KOPT-K1 (cell line): ENCODE measurements around the gene NR1I3.
"Not testable (repeated sequence)": the region's sequence is repeated elsewhere in the genome, so short reads cannot be mapped to it uniquely, and the experiment has no call there.

Experiments
- H3K27ac ChIP-seq: fragments of 200-600 bp; sonication (generic); 2 replicates; pipeline ENCODE4 v1.5.1; 2016; ENCODE audit warnings: antibody characterized with exemption, mild to moderate bottlenecking, low read depth, low read length; ENCODE audit not compliant: poor library complexity, severe bottlenecking
- H3K36me3 ChIP-seq: fragments of 200-600 bp; sonication (generic); 2 replicates; pipeline ENCODE4 v1.5.1; 2017; ENCODE audit warnings: antibody characterized with exemption, mild to moderate bottlenecking, low read length, moderate library complexity; ENCODE audit not compliant: insufficient read depth
- H3K9me3 ChIP-seq: fragments of 200-600 bp; sonication (generic); 2 replicates; pipeline ENCODE4 v1.5.1; 2017; ENCODE audit warnings: antibody characterized with exemption, low read length, mild to moderate bottlenecking; ENCODE audit not compliant: insufficient read depth, poor library complexity, severe bottlenecking

NR1I3 gene

DNA sequence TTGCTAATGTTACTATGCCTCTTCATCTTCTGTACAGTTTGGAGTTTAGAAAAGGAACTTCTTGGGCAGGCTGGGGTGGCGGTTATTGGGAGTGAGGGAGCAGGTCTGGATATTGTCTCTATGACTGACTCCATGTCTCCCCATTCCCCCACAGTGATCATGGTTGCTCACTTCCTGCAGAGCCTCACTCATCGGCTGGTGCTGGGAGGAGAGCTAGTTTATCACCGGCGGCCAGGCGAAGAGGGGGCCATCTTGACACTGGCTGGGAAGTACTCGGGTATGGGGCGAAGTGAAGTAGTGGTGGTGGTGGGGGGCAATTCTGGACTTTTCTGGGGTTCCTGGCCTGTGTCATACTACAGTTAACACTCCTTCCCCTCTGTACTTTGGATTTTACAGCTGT is 10.0 kb downstream of the NR1I3 start:
- Histone ChIP-seq H3K36me3 (peaks cover 25% of the 10 kb centered on the region), H3K27ac (peak overlapping the region; percentile 66)

GRCh38 chr1:161227196-161227871 is 10.7 kb downstream of the NR1I3 start:
- H3K9me3 ChIP-seq: no peaks in the 10 kb centered on the region
- peak overlapping the region; percentile 66 for H3K27ac ChIP-seq
- peaks cover 25% of the 10 kb centered on the region for H3K36me3 ChIP-seq

More for the DNA sequence above, 10.0 kb downstream of the NR1I3 start:
- H3K9me3 ChIP-seq: no peaks in the 10 kb centered on the region

DNA sequence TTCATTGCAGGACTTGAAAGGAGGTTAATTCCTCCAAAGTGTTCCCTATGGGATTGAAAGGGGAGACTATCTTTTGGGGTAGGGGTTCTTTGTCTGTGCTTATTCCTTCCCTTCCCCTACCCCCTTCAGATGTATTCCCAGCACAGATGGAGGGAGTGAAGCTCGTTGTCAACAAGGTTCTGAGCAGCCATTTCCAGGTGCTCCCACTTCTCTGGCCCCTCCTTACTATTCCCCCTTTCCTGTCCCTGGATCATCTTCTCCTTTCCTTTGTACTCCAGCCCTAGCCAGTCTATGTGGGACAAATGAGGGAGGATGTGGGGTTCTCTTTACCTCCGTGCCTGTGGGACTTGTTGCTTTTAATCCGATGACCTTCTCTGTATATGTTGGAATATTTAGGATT is 11.2 kb downstream of the NR1I3 start:
- peaks cover 25% of the 10 kb centered on the region for H3K36me3 ChIP-seq
- H3K27ac ChIP-seq: peak overlapping the region; percentile 66
- H3K9me3 ChIP-seq: no peaks in the 10 kb centered on the region

DNA sequence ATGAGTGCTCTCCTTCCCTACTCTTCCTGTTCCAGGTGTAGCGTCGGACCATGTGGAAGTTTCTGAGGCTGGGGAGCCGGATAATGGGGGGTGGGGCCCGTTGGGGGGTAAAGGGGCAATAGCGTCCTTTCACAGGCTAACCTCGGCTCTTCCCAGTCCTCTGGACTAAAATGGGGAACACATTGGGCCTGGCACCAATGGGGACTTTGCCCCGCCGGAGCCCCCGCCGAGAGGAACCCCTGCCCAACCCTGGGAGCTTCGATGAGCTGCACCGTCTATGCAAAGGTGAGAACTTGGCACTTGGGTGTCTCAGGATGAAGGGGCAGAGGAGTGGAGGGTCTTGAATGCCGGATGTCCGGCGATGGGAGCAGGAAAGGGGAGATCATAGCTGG is 11.7 kb downstream of the NR1I3 start:
- Histone ChIP-seq H3K27ac (peak overlapping the region; percentile 66), H3K9me3 (no peaks in the 10 kb centered on the region), H3K36me3 (peaks cover 25% of the 10 kb centered on the region)

- Histone ChIP-seq H3K9me3 (no peaks in the 10 kb centered on the region), H3K36me3 (peaks cover 25% of the 10 kb centered on the region), H3K27ac (peak within 1 kb of the TSS; percentile 66)
Measured at GRCh38 chr1:161225534-161226319, 12.3 kb downstream of the NR1I3 start, which contains the start of gene TOMM40L. TSS of gene TOMM40L (plus strand) at chr1:161226060. CDS start at chr1:161226490, 430 bp downstream.

GRCh38 chr1:161225178-161225533 is 12.8 kb downstream of the NR1I3 start:
- Histone ChIP-seq H3K36me3 (peaks cover 23% of the 10 kb centered on the region), H3K27ac (peak overlapping the region; percentile 33), H3K9me3 (no peaks in the 10 kb centered on the region)

- Histone ChIP-seq H3K36me3 (peaks cover 18% of the 10 kb centered on the region), H3K27ac (peak overlapping the region; percentile 33)
- H3K9me3 ChIP-seq: not testable (repeated sequence)
Measured at GRCh38 chr1:161224695-161225087, 13.3 kb downstream of the NR1I3 start.

GRCh38 chr1:161223805-161224694 is 14.0 kb downstream of the NR1I3 start:
- H3K36me3 ChIP-seq: peaks cover 12% of the 10 kb centered on the region
- H3K9me3 ChIP-seq: no peaks in the 10 kb centered on the region
- H3K27ac ChIP-seq: no peak overlapping the region

DNA sequence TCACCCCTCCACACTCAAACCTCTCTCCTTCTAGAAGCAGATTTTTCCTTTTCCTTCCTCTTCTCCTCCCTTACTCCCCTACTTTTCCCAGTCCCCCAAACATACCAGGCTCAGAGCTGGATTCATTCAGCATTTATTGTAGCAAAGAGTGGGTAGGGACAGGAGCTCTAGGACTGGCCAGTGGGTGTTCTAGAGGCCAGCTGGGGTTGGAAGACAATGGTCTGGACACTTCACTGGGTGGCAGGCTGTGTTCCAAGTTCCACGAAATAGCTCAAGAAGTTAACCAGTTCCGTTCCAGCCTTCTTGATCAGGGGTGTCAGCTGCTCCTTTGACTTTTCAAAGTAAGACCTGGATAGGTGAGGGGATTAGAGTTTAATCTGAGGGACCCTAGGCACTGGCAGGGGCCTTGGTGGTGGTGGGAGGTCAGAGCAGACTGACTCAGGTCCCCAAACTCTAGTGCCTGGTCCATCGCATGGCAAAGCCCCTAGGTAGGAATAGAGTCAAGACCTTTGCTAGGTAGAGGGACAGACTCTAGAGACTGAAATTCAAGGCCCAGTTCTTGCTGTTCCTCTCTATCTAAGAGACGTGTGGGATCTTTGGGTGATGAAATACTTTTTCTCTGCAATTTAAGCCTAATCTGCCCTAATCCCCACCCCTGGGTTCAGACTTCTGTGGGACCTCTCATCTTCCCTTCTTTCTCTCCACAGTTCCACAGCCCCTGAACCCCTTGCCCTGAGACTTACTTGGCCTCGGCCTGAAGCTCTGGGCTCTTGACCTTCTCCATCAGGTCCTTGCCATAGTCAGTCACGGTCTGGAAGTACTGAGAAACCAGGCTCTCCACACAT is 15.6 kb downstream of the NR1I3 start:
- H3K36me3 ChIP-seq: no peaks in the 10 kb centered on the region
- no peak overlapping the region for H3K27ac ChIP-seq
- no peaks in the 10 kb centered on the region for H3K9me3 ChIP-seq

DNA sequence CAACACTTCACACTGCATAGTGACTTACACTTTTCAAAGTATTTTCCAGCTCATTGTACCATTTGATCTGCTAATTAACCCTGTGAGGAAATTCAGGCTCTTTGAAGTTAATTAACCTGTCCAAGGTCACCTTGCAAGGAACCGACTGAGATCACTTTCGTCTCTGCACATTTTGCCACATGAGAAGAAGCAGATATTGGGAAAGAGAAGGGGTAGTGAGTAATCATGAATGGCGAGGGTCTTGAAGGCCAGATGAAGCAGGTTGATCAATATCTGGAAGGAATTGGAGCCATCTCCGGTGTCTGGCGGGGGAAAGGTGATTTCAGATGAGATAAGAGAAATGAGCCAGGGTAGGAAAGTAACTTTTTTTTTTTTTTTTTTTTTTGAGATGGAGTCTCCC is 18.0 kb downstream of the NR1I3 start:
- Histone ChIP-seq H3K27ac (no peak overlapping the region), H3K9me3 (no peaks in the 10 kb centered on the region), H3K36me3 (peaks cover 3% of the 10 kb centered on the region; the same call in 1 of the 2 replicates)

DNA sequence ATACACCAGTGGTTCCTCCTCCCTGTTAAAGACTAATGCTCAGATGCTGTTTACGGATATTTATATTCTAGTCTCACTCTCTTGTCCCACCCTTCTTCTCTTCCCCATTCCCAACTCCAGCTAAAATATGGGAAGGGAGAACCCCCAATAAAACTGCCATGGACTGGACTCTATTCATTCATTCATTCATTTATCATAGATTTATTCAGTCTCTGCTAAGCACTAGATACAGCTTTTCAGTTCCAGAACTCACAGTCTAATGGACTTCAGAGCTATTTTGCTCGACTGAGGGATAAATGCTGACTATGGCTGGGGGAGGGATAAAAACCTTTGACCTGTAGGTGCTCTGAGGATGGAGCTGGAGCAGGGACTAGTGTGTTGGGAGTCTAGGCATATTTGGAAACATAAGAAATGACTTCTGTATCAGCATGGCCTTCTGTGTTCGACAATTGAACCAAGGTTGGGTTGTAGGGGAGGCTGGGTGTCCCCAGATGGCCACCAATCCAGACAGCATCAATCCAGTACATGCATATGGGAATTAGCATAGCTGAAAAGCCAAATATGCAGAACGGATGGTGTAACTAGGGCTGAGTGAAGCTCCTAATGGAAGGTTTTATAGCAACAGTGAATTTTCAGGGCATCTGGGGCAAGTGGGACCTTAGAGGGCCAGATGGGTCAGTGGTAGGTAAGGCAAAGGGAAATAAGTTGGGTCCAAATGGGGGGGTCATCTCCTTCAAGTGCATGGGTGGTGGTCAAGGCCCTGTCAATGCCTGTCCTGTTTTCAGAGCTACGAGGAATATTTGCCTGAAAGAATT is 18.7 kb downstream of the NR1I3 start:
- Histone ChIP-seq H3K36me3 (peaks cover 11% of the 10 kb centered on the region; the same call in 1 of the 2 replicates), H3K27ac (no peak overlapping the region), H3K9me3 (no peaks in the 10 kb centered on the region)

- Histone ChIP-seq H3K9me3 (no peaks in the 10 kb centered on the region), H3K27ac (no peak overlapping the region)
Measured at GRCh38 chr1:161218301-161219077, 19.5 kb downstream of the NR1I3 start.

DNA sequence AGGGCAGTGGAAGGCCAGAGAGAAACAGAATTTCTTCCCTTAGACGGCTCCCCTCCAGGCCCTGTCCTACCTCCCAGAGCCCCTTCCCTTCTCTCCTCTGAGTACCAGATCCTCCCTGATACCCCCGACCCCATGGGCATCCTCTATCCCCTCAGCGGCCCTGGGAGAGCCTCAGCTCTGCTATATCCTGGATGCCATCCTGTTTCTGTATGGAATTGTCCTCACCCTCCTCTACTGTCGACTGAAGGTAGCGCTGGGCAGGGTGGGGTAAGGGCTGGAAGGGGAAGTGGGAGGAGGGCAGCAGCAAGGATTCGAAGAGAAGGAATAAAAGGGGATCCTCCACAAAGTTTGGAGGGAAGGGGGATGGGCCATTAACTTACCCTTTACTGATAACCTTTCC is 20.2 kb downstream of the NR1I3 start:
- Histone ChIP-seq H3K36me3 (peaks cover 25% of the 10 kb centered on the region), H3K9me3 (no peaks in the 10 kb centered on the region), H3K27ac (no peak overlapping the region)

More at GRCh38 chr1:161218301-161219077, 19.5 kb downstream of the NR1I3 start:
- H3K36me3 ChIP-seq: peaks cover 19% of the 10 kb centered on the region
